Prostate gland (tissue), 2 donors: ENCODE results near the gene DSTYK. TPM values are rescaled to one million over a fixed set of nuclear protein-coding genes. Genes with fewer than 3 reads are reported as not detected.

Experiments
- DNase-seq: peaks from one replicate; pipeline ENCODE4 v3.0.0-alpha.2; 2019; ENCODE audit warnings: low spot score
- H3K27ac ChIP-seq, 2 donors: fragments of 200-600 bp; sonication (generic); 2 replicates each; pipeline ENCODE4 v1.5.1; 2017 to 2019
- H3K27me3 ChIP-seq: fragments of 200-600 bp; sonication (generic); replicated peaks from 2 replicates; pipeline ENCODE4 v1.5.1; 2019; ENCODE audit not compliant: insufficient read depth
- H3K36me3 ChIP-seq, 2 donors: fragments of 200-600 bp; sonication (generic); 1 replicate in 1 of 2; 2 replicates in 1 of 2; pipeline versions ENCODE4 v1.5.1 to v1.8.1; 2017 to 2019
- H3K4me1 ChIP-seq: fragments of 200-600 bp; sonication (generic); replicated peaks from 2 replicates; pipeline ENCODE4 v1.5.1; 2019
- H3K4me3 ChIP-seq, 2 donors: fragments of 200-600 bp; sonication (generic); 2 replicates each; pipeline ENCODE4 v1.5.1; 2017 to 2019
- H3K9me3 ChIP-seq: fragments of 200-600 bp; sonication (generic); 2 replicates; pipeline ENCODE4 v1.5.1; 2017
- CTCF ChIP-seq, 4 experiments: fragments of 200-600 bp in 2 of 4; fragments of 450-650 bp in 2 of 4; sonication (generic) in 2 of 4; IDR thresholded peaks; 1 replicate in 3 of 4; 2 replicates in 1 of 4; pipeline ENCODE4 v1.5.1; 2016 to 2019; ENCODE audit warnings: antibody characterized with exemption in 4 of 4, mild to moderate bottlenecking in 2 of 4, moderate library complexity in 2 of 4
- POLR2A ChIP-seq: fragments of 450-650 bp; IDR thresholded peaks from one replicate; pipeline ENCODE4 v1.6.1; 2016; ENCODE audit warnings: antibody characterized with exemption, mild to moderate bottlenecking
- POLR2AphosphoS5 ChIP-seq: sonication (generic); formaldehyde crosslinking; IDR thresholded peaks from one replicate; pipeline ENCODE4 v1.6.1; 2017; ENCODE audit warnings: antibody characterized with exemption
- WGBS: methylation state at CpG from one replicate; pipeline ENCODE4 v1.1.5; 2018; 5-methylcytosine and 5-hydroxymethylcytosine counted together
- intact Hi-C: fragments of 100-400 bp; cut with DNase I; formaldehyde crosslinking; loops from one replicate; pipeline ENCODE4 v1.14.2; 2022
- total RNA-seq, 2 donors: library from RNA; depleted of rRNA; stranded (reverse); fragments of >200 nt; gene quantifications; one replicate each; pipeline ENCODE4 v1.1.0, GENCODE V29; 2016

Gene DSTYK
- total RNA-seq, 2 donors from 2014 or later, result 9.7 to 16.9 TPM

- no peaks in the 10 kb centered on the region for H3K36me3 ChIP-seq
- H3K4me3 ChIP-seq, result no peak overlapping the region
- H3K4me1 ChIP-seq, result peaks cover 7% of the 10 kb centered on the region
- no peak for DNase-seq
- intact Hi-C loops, result loop anchor here (5.0 kb wide), 1 partner anchor 133 kb away; no protein-coding TSS in a partner anchor
- 69% methylated on average over 7 of the region's 7 CpGs for WGBS
- H3K9me3 ChIP-seq, result no peaks in the 10 kb centered on the region
- H3K27ac ChIP-seq, result no peak overlapping the region
- TF ChIP-seq POLR2A, result no peak
- TF ChIP-seq CTCF (IDR thresholded peaks at IDR 0.05), result no peak
- no peak for TF ChIP-seq POLR2AphosphoS5
- no peaks in the 10 kb centered on the region for H3K27me3 ChIP-seq
These were observed 86.8 kb downstream of the DSTYK start for GRCh38 chr1:205124726-205125125.

- Histone ChIP-seq H3K4me1 (peaks cover 7% of the 10 kb centered on the region), H3K36me3 (no peaks in the 10 kb centered on the region), H3K4me3 (peak overlapping the region; percentile 71 to 87), H3K27me3 (no peaks in the 10 kb centered on the region), H3K27ac (peak overlapping the region; percentile 92 to 93), H3K9me3 (no peaks in the 10 kb centered on the region)
- DNase-seq, result no peak
- no peak for TF ChIP-seq POLR2AphosphoS5
- intact Hi-C loops, result loop anchor here (5.0 kb wide), 1 partner anchor 135 kb away; no protein-coding TSS in a partner anchor
- WGBS, result 19% methylated on average over 9 of the region's 9 CpGs
These were observed 89.0 kb downstream of the DSTYK start for GRCh38 chr1:205122489-205122882.

- H3K36me3 ChIP-seq, result no peaks in the 10 kb centered on the region
- TF ChIP-seq POLR2AphosphoS5 (peak; percentile 94), POLR2A (peak; percentile 26), CTCF (IDR thresholded peaks at IDR 0.05) (peak; percentile 33 to 73 (median 62))
- H3K4me1 ChIP-seq, result peaks cover 7% of the 10 kb centered on the region
- under 1% methylated on average over 46 of the region's 46 CpGs for whole genome bisulfite sequencing
- peak within 1 kb of the TSS; percentile 71 to 87 for H3K4me3 ChIP-seq
- H3K27me3 ChIP-seq, result no peaks in the 10 kb centered on the region
- no peaks in the 10 kb centered on the region for H3K9me3 ChIP-seq
- H3K27ac ChIP-seq, result peak within 1 kb of the TSS; percentile 92 to 93
- intact Hi-C loops, result loop anchor here (5.0 kb wide), 1 partner anchor 135 kb away; no protein-coding TSS in a partner anchor
- DNase-seq, result peak; percentile 92
These were observed 89.6 kb downstream of the DSTYK start, which contains the start of gene RBBP5 for GRCh38 chr1:205121660-205122488. TSS of gene RBBP5 (minus strand) at chr1:205121978. CDS start at chr1:205121873, 105 bp downstream.

GRCh38 chr1:205118752-205119151 is 92.8 kb downstream of the DSTYK start:
- Histone ChIP-seq H3K9me3 (no peaks in the 10 kb centered on the region), H3K36me3 (no peaks in the 10 kb centered on the region), H3K27ac (no peak overlapping the region), H3K27me3 (no peaks in the 10 kb centered on the region), H3K4me3 (no peak overlapping the region), H3K4me1 (peaks cover 7% of the 10 kb centered on the region)
- no peak for TF ChIP-seq POLR2A
- TF ChIP-seq POLR2AphosphoS5, result no peak
- TF ChIP-seq CTCF (IDR thresholded peaks at IDR 0.05), result no peak
- 76% methylated on average over 2 of the region's 2 CpGs for WGBS
- intact Hi-C loops, result no loop called here
- DNase-seq, result no peak

- no peaks in the 10 kb centered on the region for H3K36me3 ChIP-seq
- intact Hi-C loops, result no loop called here
- DNase-seq, result no peak
These were observed 100.1 kb downstream of the DSTYK start for GRCh38 chr1:205111354-205111753.

More at GRCh38 chr1:205111354-205111753, 100.1 kb downstream of the DSTYK start:
- Histone ChIP-seq H3K4me1 (no peaks in the 10 kb centered on the region), H3K27me3 (no peaks in the 10 kb centered on the region), H3K4me3 (no peak overlapping the region), H3K9me3 (no peaks in the 10 kb centered on the region), H3K27ac (no peak overlapping the region)
- TF ChIP-seq CTCF (IDR thresholded peaks at IDR 0.05) (no peak), POLR2AphosphoS5 (no peak), POLR2A (no peak)
